A673 (cell line): ENCODE data around the gene MDGA2.

Source experiments
- EZH2 ChIP-seq: fragments of 200-600 bp; sonication (generic); IDR thresholded peaks from 2 replicates; pipeline ENCODE4 v1.6.1; 2017; ENCODE audit warnings: borderline replicate concordance, low read depth, mild to moderate bottlenecking, mixed read lengths, antibody characterized with exemption, low read length; ENCODE audit not compliant: poor library complexity, severe bottlenecking
- TF ChIP-seq, protein P1 (sequence below): fragments of 300-800, 200-600 bp; sonication (generic); conservative IDR thresholded peaks from 2 replicates; pipeline ENCODE4 v1.5.1; 2017; ENCODE audit warnings: low read depth, mild to moderate bottlenecking, antibody characterized with exemption, low read length, moderate library complexity, mixed read lengths

DNA sequence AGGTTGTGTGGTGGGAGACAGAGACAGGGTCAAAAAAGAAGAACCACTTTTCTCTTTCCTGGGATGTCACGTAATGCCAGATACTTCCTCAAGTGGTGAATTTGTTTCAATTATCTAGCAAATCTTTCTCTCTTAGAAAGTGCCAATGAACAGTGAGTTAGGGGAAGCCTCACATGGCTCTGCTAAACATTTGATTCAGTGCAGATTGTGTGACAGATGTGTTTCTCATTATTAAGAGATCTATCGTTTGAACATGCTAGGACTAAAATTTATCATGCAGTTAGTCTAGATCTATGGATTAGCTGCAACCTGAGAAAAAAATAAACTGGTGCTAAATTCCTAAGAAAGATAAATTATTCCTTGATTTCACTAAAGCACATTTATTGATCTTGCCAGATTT, 247.8 kb downstream of the MDGA2 start:
- TF ChIP-seq, protein P1, sequence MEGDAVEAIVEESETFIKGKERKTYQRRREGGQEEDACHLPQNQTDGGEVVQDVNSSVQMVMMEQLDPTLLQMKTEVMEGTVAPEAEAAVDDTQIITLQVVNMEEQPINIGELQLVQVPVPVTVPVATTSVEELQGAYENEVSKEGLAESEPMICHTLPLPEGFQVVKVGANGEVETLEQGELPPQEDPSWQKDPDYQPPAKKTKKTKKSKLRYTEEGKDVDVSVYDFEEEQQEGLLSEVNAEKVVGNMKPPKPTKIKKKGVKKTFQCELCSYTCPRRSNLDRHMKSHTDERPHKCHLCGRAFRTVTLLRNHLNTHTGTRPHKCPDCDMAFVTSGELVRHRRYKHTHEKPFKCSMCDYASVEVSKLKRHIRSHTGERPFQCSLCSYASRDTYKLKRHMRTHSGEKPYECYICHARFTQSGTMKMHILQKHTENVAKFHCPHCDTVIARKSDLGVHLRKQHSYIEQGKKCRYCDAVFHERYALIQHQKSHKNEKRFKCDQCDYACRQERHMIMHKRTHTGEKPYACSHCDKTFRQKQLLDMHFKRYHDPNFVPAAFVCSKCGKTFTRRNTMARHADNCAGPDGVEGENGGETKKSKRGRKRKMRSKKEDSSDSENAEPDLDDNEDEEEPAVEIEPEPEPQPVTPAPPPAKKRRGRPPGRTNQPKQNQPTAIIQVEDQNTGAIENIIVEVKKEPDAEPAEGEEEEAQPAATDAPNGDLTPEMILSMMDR = no peak
- TF ChIP-seq EZH2 = no peak
